Muscle of back (tissue), 13 donors: Measurements from ENCODE around the gene DYNC1LI2. TPM values are rescaled to one million over a fixed set of nuclear protein-coding genes. Genes with fewer than 3 reads are reported as not detected.
A peak's percentile ranks its signal among the peaks of the same experiment; 100 is the strongest.
"Not testable (repeated sequence)": the region's sequence is repeated elsewhere in the genome, so short reads cannot be mapped to it uniquely, and the experiment has no call there.

Source experiments
- DNase-seq, 3 donors: peaks; one replicate each; pipeline versions ENCODE4 v3.0.0 to v3.0.0-alpha.2; 2013
- long read RNA-seq, 9 donors: transcript quantifications; one replicate each; lab custom pipeline, GENCODE V29; 2026
- polyA plus RNA-seq, 10 donors: library from polyadenylated mRNA; unstranded; fragments of 120-200 nt; gene quantifications; one replicate each; pipeline ENCODE4 v1.2.1, GENCODE V29; 2013; ENCODE audit not compliant: insufficient read length in 10 of 10

The DYNC1LI2 gene
- 100 to 1,000 TPM in 3 of 10 donors, 10 to 100 TPM in 7; 68.8 to 117 (median 89.5) TPM for polyA plus RNA-seq
- long read RNA-seq, donor 1, full-length matches to known transcripts: 11 of 19 reads
- long read RNA-seq, donor 1, partial matches to known transcripts: 8 of 19 reads
- long read RNA-seq, donor 1, other reads (novel, unspliced or antisense): 0 of 19 reads
- long read RNA-seq, donor 2, full-length matches to known transcripts: 16 of 22 reads
- long read RNA-seq, donor 2, partial matches to known transcripts: 6 of 22 reads
- long read RNA-seq, donor 2, other reads (novel, unspliced or antisense): 0 of 22 reads
- long read RNA-seq, donor 3: 0 reads
- long read RNA-seq, donor 4, full-length matches to known transcripts: 8 of 17 reads
- long read RNA-seq, donor 4, partial matches to known transcripts: 9 of 17 reads
- long read RNA-seq, donor 4, other reads (novel, unspliced or antisense): 0 of 17 reads
- long read RNA-seq, donor 5, full-length matches to known transcripts: 36 of 43 reads
- long read RNA-seq, donor 5, partial matches to known transcripts: 7 of 43 reads
- long read RNA-seq, donor 5, other reads (novel, unspliced or antisense): 0 of 43 reads
- long read RNA-seq, donor 6, full-length matches to known transcripts: 17 of 29 reads
- long read RNA-seq, donor 6, partial matches to known transcripts: 12 of 29 reads
- long read RNA-seq, donor 6, other reads (novel, unspliced or antisense): 0 of 29 reads
- long read RNA-seq, donor 7, full-length matches to known transcripts: 17 of 28 reads
- long read RNA-seq, donor 7, partial matches to known transcripts: 11 of 28 reads
- long read RNA-seq, donor 7, other reads (novel, unspliced or antisense): 0 of 28 reads
- long read RNA-seq, donor 8, full-length matches to known transcripts: 27 of 37 reads
- long read RNA-seq, donor 8, partial matches to known transcripts: 10 of 37 reads
- long read RNA-seq, donor 8, other reads (novel, unspliced or antisense): 0 of 37 reads
- long read RNA-seq, donor 9, full-length matches to known transcripts: 3 of 3 reads
- long read RNA-seq, donor 9, partial matches to known transcripts: 0 of 3 reads
- long read RNA-seq, donor 9, other reads (novel, unspliced or antisense): 0 of 3 reads

DNA sequence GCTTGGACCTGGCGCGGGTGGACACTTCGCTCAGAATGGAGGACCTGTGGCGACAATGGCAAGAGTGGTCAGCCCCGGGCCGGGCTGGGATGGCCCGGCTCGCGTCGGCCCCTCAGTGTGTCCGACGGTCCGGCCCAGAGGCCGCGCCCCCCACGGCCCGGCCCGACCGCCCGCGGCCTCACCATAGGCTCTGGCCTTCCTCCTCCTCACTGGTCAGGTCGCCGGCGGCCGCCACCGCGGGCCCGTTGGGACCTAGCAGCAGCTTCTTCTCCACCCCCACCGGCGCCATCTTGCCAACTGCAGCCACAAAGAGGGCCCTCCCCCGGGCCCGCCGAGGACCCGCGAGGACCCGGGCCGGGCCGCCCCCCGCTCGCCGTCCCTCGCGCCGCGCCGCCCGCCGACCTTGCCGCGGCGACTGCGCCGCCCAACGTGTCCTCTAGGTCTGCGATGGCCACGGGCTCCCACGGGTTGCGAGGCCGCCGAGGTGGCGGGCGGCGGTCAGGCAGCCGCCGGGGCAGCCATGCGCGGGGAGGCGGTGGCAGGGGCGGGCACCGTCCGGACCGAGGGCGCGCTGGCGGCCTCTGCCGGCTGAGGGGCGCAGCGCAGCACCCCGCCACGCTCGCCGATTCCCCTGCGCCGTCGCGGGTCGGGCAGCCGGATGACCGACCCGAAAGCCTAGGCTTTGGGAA lies at the start of gene DYNC1LI2:
TSS of gene DYNC1LI2 (minus strand) at position 307 of the 689 bp plus-strand sequence. CDS start at position 289, 18 bp downstream.
- peak; percentile 73 to 93 (median 84) for DNase-seq

DNA sequence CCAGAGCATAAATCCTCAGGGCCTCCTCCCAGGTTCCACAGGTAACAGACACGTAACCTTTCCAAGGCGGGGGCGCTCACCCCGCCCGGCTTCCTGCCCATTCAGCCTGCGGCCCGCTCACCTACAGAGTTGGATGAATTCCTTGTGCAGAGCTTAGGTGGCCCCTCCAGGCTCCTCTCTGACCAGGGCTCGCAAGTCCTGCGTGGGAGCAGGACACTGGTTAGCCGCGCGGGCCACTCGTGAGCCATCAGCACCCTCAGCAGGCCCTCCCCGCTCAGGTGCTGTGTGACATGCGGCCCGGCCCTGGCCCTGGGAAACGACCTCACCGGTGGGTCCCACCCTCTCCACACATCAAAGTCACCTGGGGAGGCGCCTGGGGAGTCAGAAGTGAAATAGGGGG lies 49.4 kb upstream of the DYNC1LI2 start:
- DNase-seq: no peak

DNA sequence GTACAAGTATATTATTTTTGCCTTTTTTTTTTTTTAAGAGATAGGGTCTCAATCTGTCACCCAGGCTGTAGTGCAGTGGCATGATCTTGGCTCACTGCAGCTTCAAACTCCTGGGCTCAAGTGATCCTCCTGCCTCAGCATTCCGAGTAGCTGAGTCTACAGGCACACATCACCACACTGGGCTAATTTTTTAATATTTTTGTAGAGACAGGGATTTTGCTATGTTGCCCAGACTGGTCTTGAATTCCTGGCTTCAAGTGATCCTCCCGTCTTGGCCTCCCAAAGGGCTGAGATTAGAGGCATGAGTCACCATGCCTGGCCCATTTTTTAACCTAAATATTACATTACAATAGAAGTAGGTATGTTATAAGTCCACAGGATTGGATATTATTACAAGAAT lies 46.8 kb upstream of the DYNC1LI2 start:
- DNase-seq: no peak

DNA sequence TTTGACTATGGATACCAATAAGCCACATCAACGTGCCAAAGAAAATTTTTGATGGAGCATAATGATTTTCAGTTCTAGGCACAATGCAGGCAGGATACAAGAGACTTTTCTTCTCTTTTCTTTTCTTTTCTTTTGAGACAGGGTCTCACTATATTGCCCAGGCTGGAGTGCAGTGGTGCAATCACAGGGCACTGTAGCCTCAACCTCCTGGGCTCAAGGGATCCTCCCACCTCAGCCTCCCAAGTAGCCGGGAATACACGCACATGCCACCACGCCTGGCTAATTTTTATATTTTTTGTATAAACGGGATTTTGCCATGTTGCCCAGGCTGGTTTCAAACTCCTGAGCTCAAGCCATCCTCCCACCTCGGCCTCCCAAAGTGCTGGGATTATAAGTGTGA lies 42.6 kb upstream of the DYNC1LI2 start:
- DNase-seq: not testable (repeated sequence)

DNA sequence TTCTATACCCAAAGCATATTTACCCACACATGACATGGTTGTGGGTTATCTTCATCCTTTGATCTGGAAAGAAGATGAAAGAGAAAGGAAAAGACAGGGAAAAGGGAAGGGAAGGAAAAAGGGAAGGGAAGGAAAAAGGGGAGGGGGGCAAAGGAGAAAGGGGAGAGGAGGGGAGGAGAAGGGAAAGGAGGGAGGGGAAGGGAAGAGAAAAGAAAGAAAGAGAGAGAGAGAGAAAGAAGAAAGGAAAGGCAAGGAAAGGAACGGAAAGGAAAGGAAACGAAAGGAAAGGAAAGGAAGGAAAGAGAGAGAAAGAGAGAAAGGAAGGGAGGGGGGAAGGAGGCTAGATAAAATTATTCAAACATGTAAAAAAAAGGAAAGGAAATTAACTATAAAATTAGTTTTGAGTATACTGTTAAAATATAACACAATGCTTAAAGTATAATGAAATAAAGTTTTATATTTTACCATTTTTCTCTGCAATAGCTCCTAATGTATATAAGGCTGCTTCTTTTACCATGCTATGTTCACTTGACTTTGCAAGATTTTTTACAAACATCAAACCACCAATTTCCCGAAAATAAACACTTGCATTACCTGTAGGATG lies 38.8 kb upstream of the DYNC1LI2 start:
- no peak for DNase-seq

DNA sequence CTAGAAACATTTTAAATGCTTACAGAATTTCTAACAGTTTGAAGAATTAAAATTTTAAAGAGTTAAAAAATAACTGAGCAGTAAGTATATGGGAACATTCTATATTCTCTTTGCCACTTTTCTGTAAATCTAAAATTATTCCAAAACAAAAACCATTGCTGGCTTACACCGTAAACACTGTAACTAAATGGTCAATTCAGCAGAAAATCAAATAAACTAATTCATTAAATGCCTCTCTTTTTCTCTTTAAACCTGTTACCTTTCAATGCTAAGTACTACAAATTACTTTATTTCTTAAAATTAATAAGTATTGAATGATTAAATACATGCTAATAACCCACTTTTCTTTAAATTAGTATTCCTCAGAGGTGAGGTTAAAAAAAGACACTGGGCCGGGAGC lies 36.0 kb upstream of the DYNC1LI2 start:
- no peak for DNase-seq

DNA sequence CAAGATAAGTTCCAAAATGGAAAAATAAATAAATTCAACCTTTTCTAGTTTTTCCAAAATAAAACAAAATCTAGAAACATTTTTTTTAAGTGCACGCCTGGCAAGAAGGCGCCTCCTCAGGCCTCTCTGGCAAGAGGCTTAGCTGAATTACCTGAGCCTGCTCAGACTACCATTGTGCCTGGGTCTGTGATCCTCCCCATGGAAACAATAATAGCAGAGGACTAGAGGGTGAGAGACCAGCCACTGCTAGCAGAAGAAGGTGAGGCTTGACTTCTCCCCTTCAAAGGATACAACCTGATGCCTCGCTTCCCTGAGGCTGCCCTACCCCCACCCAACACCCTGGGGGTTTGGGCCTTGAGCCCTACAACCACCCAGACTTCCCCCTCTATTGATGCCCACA lies 35.1 kb upstream of the DYNC1LI2 start:
- no peak for DNase-seq

DNA sequence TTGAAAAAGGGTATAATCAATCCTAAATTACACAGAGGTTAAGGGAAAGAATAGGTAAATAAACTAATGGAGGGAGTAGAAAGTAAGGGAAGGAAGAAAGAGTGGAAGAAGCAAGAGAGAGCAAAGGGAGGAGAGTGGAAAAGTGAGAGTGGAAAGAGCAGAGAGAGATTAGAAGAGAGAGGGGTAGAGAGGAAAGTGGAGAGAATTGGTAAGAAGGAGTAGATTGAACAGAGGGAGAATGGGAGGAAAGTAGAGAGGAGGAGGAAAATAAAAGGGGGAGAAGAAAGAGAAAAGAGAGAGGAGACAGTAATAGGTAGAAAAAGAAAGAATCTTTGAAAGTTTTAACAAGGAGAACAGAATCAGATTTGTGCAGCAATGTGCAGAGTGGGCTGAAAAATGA lies 25.0 kb upstream of the DYNC1LI2 start:
- no peak for DNase-seq

DNA sequence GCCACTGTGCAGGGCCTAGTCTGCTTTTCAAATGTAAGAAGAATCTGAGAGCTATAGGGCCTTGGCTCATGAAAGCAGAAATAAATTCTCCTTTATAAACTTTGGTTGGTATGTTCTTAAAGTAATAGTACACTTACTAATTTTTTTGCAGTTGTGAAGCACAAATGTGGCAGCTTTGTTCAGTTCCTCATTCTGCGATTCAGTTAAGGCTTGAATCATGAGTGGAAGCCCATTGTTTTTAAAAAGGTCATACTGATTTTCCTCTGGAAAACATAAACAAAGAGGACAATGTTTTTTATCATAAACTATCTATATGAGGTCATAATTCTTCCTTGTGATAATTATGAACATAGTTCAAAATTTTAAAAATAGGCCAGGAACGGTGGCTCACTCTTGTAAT lies 23.6 kb upstream of the DYNC1LI2 start:
- no peak for DNase-seq

DNA sequence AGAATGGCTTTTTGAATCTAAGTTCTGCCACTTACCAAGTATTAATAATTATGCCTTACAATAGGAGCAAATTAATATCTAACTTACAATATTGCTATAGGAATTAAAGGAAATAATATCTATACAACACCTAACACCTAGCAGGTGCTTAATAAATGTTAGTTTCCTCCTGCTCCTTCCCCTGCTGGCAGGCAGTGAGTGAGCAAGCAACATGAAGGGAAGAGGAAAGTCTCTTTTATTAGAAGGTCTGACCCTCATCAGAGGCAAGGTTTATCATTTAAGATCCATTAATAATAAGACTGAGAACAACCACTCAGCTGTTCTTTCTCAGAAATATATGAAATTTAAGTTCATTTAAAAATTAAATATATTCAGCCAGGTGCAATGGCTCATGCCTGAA lies 6.7 kb upstream of the DYNC1LI2 start:
- DNase-seq: no peak

DNA sequence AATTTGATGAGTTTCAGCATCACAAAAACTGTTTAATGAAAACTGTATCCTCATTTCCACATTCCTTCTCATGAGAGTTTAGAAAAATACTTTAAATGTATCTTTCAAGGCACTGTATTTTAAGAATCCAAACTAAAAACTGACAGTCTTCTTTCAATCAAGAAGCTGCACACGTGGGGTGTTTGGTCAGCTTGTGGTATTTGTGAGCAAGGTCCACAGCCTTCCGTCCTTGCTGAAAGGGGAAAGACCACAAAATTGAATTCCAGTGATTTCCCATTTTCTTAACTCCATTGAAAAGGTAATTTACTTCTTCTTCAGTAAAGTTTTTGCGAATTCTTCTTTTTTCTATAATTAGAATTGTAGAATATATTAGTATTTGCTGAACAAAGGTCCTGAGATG lies 3.4 kb upstream of the DYNC1LI2 start:
- DNase-seq: no peak

DNA sequence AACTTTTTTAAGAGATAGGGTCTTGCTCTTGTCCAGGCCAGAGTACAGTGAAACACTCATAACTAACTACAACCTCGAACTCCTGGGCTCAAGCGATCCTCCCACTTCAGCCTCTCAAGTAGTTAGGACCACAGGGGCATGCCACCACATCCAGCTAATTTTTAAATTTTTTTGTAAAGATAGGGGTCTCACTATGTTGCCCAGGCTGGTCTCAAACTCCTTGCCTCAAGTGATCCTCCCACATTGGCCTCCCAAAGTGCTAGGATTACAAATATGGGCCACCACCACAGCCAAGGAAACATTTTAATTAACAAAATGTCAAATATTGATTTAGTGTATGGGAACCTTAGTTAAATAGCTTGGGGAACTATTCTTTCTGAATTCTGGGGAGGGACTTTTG lies 2.8 kb upstream of the DYNC1LI2 start:
- no peak for DNase-seq

DNA sequence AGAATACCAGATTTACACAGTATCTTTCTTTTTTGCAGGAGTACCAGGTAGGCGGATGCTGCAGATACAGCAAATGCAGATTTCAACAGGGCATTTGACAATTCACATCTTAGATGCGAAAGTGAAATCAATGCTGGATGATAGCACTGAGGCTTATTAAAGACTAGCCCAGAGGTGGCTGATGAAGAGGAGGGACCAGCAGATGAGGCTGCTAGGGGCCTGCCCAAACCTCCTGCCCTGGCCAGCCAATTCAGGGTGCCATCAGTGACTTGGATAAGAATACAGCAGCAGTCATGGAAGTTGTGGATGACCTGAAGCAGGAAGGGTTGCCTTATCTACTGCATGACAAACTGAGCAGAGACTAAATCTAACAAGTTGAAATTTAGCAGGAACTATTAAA lies 1.5 kb upstream of the DYNC1LI2 start:
- DNase-seq: no peak

DNA sequence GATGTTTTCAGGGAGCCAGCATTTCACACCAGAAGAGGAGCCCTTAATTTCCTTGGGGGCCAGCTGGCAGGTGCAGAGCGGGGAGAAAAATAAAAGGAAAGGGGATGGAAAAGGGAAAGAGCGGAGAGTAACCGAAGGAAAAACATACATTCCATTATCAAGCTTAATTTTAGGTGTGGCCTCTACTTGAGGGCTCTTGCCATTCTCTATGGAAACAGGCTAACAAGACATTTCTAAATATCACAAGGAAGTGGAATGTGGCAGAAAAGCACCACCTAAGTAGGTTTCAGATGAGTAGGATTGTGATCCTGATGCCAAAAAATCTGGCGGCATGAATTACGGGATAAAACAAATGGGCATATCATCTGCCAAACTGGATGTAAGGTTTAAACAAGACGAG lies 970 bp upstream of the DYNC1LI2 start:
- DNase-seq: peak in 1 of 3 donors; percentile 5

DNA sequence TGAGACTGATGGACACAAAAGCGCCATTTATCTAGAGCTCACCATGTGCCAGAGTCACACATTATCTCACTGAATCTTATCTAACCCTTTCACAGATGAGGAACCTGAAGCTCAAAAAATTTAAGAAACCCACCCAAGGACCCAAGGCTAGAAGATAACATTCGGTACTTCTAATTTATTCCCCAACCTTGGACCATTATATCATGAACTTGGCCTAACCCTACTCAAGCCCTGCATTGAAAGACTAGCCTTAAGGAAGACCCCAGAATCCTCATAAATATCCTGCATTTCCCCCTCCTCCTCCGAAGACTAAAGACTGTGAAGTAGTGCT lies 548 bp upstream of the DYNC1LI2 start:
- DNase-seq: no peak

DNA sequence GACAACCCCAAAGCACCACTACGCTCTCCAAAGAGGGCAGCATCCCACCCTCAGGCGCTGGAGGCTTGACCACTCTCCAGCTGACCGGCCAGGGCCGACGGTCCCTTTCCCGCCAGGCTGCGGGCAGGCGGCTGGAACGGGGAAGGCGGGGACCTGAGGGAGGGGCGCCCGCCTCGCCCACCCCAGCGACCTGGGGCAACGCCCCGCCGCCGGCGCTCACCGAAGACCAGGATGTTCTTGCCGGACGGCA lies 431 bp downstream of the DYNC1LI2 start:
- no peak for DNase-seq

DNA sequence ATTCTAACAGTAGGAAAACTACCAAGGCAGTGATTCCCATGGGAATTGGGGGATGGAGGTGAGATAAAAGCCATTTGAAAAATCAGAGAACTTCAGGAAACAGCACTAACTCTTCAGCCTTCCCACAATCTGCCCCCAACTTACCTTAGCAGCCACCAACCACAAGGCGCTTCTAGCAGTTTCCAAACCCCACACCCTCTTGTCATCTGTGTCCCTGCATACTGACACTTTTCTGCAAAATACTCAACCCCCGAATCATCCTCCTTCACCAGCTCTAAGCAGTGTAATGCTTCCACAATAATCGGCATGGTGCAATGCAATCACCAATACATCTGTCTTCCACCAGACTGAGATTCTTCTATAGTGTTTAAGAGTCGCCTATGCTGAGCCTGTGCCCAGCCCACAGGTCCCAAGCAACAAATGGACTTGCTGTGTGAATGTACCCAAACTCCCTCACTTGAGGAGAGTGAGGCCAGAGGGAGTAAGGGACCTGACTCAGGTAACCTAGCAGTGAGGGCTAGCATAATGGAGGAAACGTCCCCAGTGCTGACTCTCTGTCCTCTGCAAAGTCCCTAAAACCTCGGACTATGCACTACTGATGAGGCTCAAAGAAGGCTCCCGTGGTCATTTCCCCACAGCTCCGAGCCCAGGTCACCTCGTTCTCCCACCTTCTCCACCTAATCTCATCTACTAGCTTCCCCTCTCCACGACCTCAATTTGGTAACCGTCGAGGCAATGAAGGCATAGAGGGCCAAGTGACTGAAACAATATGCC lies 943 bp downstream of the DYNC1LI2 start:
- DNase-seq: no peak

DNA sequence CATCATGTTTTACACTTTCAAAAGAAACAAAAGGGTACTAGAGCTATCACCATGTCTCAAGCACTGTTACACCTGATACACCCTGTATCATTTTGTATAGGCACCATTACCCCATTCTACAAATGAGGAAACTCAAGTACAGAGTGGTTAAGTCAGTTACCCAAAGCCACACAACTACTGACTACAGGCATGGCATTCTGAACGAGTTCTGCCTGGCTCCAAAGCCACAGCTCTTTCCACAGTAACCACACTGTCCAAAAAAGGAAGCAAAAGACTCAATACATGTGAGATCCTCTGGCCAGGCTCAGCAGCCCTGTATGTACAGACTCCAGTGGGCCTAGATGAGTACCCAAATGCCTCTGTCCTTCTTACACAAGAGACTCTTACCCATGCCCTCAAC lies 4.7 kb downstream of the DYNC1LI2 start:
- peak in 1 of 3 donors; percentile 12 for DNase-seq

DNA sequence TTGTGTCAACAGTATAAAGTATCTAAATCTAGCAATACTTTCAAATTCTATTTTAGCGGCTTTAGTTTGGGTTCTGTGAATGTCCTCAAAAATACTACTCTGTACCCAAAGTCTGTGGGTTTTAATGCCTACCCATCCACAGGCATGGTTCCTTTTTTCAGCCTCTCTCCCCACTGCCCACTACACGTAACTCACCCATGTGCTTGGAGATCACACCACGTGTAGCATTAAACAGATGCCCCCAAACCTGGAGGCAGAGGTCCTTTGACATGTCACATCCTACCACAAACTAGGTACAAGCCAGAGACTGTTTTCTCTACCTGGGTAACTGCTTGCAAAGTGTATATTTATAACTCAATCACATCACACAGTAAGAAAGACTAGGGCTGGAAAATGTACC lies 5.4 kb downstream of the DYNC1LI2 start:
- DNase-seq: no peak

DNA sequence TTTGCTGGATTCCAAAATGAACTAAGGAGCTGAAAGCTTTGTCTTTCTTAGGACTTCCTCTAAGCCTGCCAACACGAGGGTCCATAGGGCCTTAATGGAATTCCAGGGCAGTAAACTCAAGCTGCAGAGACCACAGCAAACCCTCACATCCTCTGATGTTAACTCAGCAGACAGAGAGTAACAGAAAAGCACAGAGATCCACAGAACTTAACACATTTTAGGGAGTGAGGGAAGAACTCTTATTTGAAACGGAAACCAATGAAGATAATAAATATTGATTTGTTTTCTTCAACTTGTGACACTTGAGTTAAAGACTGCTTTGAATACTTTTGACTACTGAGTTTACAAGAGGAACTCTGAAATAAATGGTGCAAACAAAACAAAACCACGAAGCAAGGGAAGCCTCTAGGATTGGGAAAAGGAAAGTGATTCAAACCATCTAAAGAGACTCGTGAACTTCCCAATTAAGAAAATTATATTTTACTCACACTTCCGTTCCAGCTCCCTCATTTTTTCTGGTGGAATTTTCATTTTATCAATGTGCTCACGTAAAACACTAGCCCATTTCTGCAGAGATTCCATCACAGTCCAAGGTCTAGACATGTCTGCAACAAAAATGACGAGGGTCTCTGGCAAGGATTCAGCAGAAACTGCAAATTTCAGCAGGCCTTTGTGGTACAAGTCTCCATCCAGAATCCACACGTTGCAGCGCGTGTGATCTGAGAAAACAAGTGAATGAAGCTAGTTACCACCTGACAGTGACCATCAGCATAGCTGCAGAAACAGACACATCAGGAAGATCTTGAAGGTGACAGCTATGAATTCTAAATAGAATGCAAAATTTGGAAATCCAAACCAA lies 9.2 kb downstream of the DYNC1LI2 start:
- peak in 2 of 3 donors; percentile 78 to 88 for DNase-seq
